Breast epithelium (tissue), 3 donors: ENCODE data around the gene GNRH2.
"Not testable (repeated sequence)": the region's sequence is repeated elsewhere in the genome, so short reads cannot be mapped to it uniquely, and the experiment has no call there.

ENCODE experiments used
- POLR2A ChIP-seq: fragments of 450-650 bp; IDR thresholded peaks from one replicate; pipeline ENCODE4 v1.6.1; 2016; ENCODE audit warnings: antibody characterized with exemption, mild to moderate bottlenecking, moderate library complexity
- POLR2AphosphoS5 ChIP-seq, 3 donors: sonication (generic); formaldehyde crosslinking; IDR thresholded peaks; one replicate each; pipeline ENCODE4 v1.6.1; 2017; ENCODE audit warnings: antibody characterized with exemption in 3 of 3
- TF ChIP-seq, protein P1 (sequence below), 3 donors: fragments of 450-650 bp; IDR thresholded peaks; one replicate each; pipeline ENCODE4 v1.5.1; 2016 to 2017; ENCODE audit warnings: antibody characterized with exemption in 3 of 3, mild to moderate bottlenecking in 3 of 3, moderate library complexity in 3 of 3

- TF ChIP-seq, protein P1, sequence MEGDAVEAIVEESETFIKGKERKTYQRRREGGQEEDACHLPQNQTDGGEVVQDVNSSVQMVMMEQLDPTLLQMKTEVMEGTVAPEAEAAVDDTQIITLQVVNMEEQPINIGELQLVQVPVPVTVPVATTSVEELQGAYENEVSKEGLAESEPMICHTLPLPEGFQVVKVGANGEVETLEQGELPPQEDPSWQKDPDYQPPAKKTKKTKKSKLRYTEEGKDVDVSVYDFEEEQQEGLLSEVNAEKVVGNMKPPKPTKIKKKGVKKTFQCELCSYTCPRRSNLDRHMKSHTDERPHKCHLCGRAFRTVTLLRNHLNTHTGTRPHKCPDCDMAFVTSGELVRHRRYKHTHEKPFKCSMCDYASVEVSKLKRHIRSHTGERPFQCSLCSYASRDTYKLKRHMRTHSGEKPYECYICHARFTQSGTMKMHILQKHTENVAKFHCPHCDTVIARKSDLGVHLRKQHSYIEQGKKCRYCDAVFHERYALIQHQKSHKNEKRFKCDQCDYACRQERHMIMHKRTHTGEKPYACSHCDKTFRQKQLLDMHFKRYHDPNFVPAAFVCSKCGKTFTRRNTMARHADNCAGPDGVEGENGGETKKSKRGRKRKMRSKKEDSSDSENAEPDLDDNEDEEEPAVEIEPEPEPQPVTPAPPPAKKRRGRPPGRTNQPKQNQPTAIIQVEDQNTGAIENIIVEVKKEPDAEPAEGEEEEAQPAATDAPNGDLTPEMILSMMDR (IDR thresholded peaks at IDR 0.05): not testable (repeated sequence)
- TF ChIP-seq POLR2A; POLR2AphosphoS5 (IDR thresholded peaks at IDR 0.05): not testable (repeated sequence)
These were observed 20.7 kb downstream of the GNRH2 start for GRCh38 chr20:3064119-3064518.
